Ovary (tissue), 9 donors: ENCODE data around the gene CKM. TPM values are rescaled to one million over a fixed set of nuclear protein-coding genes. Genes with fewer than 3 reads are reported as not detected.

ENCODE experiments used
- DNase-seq, 5 donors: peaks; one replicate each; pipeline ENCODE4 v3.0.0-alpha.2; 2019 to 2020
- H3K27ac ChIP-seq, 2 donors: fragments of 200-600 bp; one replicate each; pipeline versions ENCODE4 v1.5.1 to v1.8.0; 2019 to 2022
- H3K27me3 ChIP-seq: fragments of 200-600 bp; one replicate; pipeline ENCODE4 v1.8.0; 2022
- H3K36me3 ChIP-seq: fragments of 200-600 bp; sonication (generic); one replicate; pipeline ENCODE4 v1.5.1; 2019
- H3K4me1 ChIP-seq: one replicate; pipeline ENCODE4 v1.8.1; 2013; ENCODE audit warnings: mild to moderate bottlenecking, moderate library complexity; ENCODE audit not compliant: insufficient read depth
- H3K4me3 ChIP-seq: fragments of 200-600 bp; sonication (generic); one replicate; pipeline ENCODE4 v1.5.1; 2017
- H3K9me3 ChIP-seq, 2 donors: fragments of 200-600 bp in 1 of 2; sonication (generic) in 1 of 2; one replicate each; pipeline versions ENCODE4 v1.5.1 to v1.8.1; 2013 to 2019; ENCODE audit warnings: mild to moderate bottlenecking in 1 of 2, moderate library complexity in 1 of 2
- EP300 ChIP-seq: sonication (generic); formaldehyde crosslinking; IDR thresholded peaks from one replicate; pipeline ENCODE4 v1.6.1; 2017; ENCODE audit warnings: antibody characterized with exemption
- POLR2A ChIP-seq: fragments of 450-650 bp; IDR thresholded peaks from one replicate; pipeline ENCODE4 v1.6.1; 2017; ENCODE audit warnings: antibody characterized with exemption, mild to moderate bottlenecking, moderate library complexity
- WGBS, 3 donors: extraction: QIAGEN DNeasy Blood & Tissue Kit in 1 of 3; methylation state at CpG; one replicate each; pipeline versions ENCODE4 v1.1.5 to v1.1.7; 2013 to 2017; 5-methylcytosine and 5-hydroxymethylcytosine counted together
- intact Hi-C, 4 donors: fragments of 100-400 bp; cut with DNase I; formaldehyde crosslinking; loops; one replicate each; pipeline versions ENCODE4 v1.11.0 to v1.15.1; 2022 to 2023
- polyA plus RNA-seq, 2 donors: library from polyadenylated mRNA; stranded (reverse); fragments of 200-250 nt in 1 of 2; fragments of 350-450 nt in 1 of 2; fragmentation: Illumina TruSeq in 1 of 2; extraction: RNeasy Lipid Tissue Mini Kit (QIAGEN cat#74804) in 1 of 2; gene quantifications; one replicate each; pipeline ENCODE4 v1.2.3, GENCODE V29; 2013 to 2014
- total RNA-seq, 7 donors: library from RNA; depleted of rRNA in 2 of 7; stranded (reverse); fragments of >200 nt in 2 of 7; fragmentation: NEBNext Ultra II Directional in 3 of 7; extraction: Animal tissue kit (Norgen Biotek cat#: 25700) in 3 of 7; gene quantifications; one replicate each; pipeline versions ENCODE4 v1.1.0 to v1.2.4, GENCODE V29; 2016 to 2023
- TF ChIP-seq, protein P1 (sequence below), 3 donors: fragments of 450-650 bp in 2 of 3; fragments of 200-600 bp in 1 of 3; IDR thresholded peaks; one replicate each; pipeline versions ENCODE4 v1.5.1 to v1.8.0; 2016 to 2022; ENCODE audit warnings: antibody characterized with exemption in 3 of 3, mild to moderate bottlenecking in 1 of 3
- donor health status: DM: no; HTN: no; CAD: no; lungs with moderate emphysema.
- donor health status: DM: no; HTN: no; CAD: no.
- donor health status: Bipolar disorder and iron deficiency.
- donor health status: DM: yes; HTN: yes; CAD: no.
- donor health status: DM: no; HTN: no; CAD: no.
- donor health status: DM: yes; HTN: yes; CAD: no.

Gene CKM
- total and polyA plus RNA-seq, 9 donors = 0.10 to 0.85 (median 0.55) TPM; not detected in 4

DNA sequence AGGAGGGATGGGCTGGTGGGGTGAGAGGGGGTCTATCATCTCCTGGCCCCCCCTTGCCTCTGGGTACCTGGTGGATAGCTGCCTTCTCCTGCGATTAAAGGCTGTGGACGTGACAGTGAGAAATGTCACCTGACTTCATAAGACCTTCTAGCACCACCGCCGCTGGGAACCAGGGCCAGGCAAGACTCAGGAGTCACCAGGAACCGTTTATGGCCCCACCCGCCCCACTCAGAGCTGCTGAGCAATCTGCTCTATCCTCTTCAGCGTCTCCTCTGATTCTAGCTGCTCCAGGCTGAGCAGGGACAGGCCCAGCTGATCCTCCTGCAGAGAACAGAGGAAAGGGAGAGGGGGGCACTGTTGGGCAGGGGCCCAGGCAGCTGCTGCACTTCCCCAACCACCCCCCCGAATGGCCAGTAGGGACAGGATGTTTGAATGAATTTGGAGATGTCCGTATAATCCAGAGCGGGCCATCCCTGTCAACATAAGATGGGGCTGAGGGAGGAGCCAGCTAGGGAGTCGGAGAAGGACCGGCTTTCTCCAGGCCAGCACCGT, 28.8 kb upstream of the CKM start:
- intact Hi-C loops = no loop called here
- Histone ChIP-seq H3K36me3 (no peaks in the 10 kb centered on the region), H3K9me3 (no peaks in the 10 kb centered on the region), H3K4me3 (no peak overlapping the region), H3K4me1 (no peaks in the 10 kb centered on the region), H3K27ac (no peak overlapping the region), H3K27me3 (no peaks in the 10 kb centered on the region)
- WGBS, 3 donors = 61 to 75% (median 64%) methylated on average over 13 of the region's 13 CpGs
- no peak for DNase-seq
- no peak for TF ChIP-seq EP300
- TF ChIP-seq, protein P1, sequence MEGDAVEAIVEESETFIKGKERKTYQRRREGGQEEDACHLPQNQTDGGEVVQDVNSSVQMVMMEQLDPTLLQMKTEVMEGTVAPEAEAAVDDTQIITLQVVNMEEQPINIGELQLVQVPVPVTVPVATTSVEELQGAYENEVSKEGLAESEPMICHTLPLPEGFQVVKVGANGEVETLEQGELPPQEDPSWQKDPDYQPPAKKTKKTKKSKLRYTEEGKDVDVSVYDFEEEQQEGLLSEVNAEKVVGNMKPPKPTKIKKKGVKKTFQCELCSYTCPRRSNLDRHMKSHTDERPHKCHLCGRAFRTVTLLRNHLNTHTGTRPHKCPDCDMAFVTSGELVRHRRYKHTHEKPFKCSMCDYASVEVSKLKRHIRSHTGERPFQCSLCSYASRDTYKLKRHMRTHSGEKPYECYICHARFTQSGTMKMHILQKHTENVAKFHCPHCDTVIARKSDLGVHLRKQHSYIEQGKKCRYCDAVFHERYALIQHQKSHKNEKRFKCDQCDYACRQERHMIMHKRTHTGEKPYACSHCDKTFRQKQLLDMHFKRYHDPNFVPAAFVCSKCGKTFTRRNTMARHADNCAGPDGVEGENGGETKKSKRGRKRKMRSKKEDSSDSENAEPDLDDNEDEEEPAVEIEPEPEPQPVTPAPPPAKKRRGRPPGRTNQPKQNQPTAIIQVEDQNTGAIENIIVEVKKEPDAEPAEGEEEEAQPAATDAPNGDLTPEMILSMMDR (IDR thresholded peaks at IDR 0.05) = no peak
- no peak for TF ChIP-seq POLR2A

DNA sequence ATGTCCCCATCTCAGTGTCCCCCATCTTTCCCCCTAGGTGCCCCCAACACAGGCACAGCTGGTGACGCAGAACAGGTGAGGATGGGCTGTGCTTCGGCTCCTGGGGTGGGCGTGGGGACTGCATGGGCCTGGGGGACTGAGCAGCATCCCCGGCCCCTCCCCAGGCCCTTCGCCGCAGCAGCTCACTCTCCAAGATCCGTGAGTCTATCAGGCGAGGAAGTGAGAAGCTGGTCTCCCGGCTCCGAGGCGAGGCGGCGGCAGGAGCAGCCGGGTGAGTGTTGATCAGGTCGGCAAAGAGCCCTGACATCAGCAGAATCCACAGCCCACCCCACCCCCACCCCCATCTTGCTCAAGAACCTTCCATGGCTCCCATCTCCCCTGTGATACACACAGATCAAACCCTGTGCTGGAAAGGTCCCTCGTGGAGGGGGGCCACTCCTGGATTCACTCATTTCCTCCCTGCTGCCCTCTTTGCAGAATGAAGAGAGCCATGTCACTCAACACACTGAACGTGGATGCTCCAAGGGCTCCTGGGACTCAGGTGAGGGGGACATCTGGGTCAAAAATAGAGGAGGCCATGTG, 27.9 kb upstream of the CKM start:
- no peaks in the 10 kb centered on the region for H3K36me3 ChIP-seq
- TF ChIP-seq, protein P1 (IDR thresholded peaks at IDR 0.05) = no peak
- no peak for TF ChIP-seq POLR2A
- no peak for TF ChIP-seq EP300
- WGBS, 3 donors = 77 to 81% (median 80%) methylated on average over 17 of the region's 17 CpGs
- no peaks in the 10 kb centered on the region for H3K4me1 ChIP-seq
- DNase-seq = no peak
- H3K9me3 ChIP-seq = no peaks in the 10 kb centered on the region
- no peak overlapping the region for H3K27ac ChIP-seq
- no peak overlapping the region for H3K4me3 ChIP-seq
- intact Hi-C loops = no loop called here
- H3K27me3 ChIP-seq = peaks cover 2% of the 10 kb centered on the region

DNA sequence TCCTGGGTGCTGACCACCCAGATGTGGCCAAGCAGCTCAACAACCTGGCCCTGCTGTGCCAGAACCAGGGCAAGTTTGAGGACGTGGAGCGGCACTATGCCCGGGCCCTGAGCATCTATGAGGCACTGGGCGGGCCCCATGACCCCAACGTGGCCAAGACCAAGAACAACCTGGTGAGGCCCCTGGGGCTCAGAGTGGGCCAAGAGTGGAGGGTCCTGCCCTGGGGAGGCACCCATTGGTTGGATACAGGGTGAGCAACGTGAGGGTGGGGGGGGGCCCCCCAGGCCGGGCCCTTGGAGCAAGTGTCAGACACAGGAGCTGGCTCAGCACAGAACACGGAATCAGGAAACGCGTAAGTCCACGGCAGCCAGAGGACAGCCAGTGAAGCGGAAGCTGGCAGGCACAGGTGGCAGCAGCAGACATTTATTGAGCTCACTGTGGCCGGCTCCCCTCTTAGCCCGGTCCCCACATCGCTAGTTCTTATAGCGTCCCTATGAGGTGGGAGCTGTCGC, 26.8 kb upstream of the CKM start:
- no peak for DNase-seq
- intact Hi-C loops = no loop called here
- Histone ChIP-seq H3K27ac (no peak overlapping the region), H3K27me3 (peaks cover 2% of the 10 kb centered on the region), H3K36me3 (no peaks in the 10 kb centered on the region), H3K4me1 (no peaks in the 10 kb centered on the region), H3K9me3 (no peaks in the 10 kb centered on the region), H3K4me3 (no peak overlapping the region)
- WGBS, 3 donors = 82 to 90% (median 89%) methylated on average over 17 of the region's 17 CpGs
- no peak for TF ChIP-seq EP300
- TF ChIP-seq, protein P1 (IDR thresholded peaks at IDR 0.05) = no peak
- TF ChIP-seq POLR2A = no peak

DNA sequence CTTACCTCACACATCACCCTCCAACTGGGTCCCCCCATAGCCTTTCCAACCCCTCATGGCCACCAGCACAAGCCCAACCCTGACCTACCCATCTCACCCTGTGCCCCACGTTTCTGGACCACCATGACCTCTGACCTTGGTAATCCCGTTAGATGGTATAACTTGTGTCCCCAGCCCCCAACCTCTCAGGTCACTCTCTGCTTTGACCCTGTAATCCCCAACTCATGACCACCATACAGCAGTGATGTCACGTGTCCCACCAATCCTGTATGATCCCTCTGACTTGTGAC, 26.4 kb upstream of the CKM start:
- Histone ChIP-seq H3K9me3 (no peaks in the 10 kb centered on the region), H3K4me1 (no peaks in the 10 kb centered on the region), H3K27ac (no peak overlapping the region), H3K36me3 (no peaks in the 10 kb centered on the region), H3K4me3 (no peak overlapping the region), H3K27me3 (peaks cover 2% of the 10 kb centered on the region)
- intact Hi-C loops = no loop called here
- DNase-seq = no peak
- WGBS, 3 donors = 39 to 61% (median 44%) methylated on average over 3 of the region's 3 CpGs
- TF ChIP-seq, protein P1 (IDR thresholded peaks at IDR 0.05) = no peak
- TF ChIP-seq EP300 = no peak
- no peak for TF ChIP-seq POLR2A
